GM19238 (cell line): ENCODE data around the gene CELF4.

Source experiments
- DNase-seq: peaks from one replicate; pipeline ENCODE4 v3.0.0; 2011; ENCODE audit warnings: low spot score; ENCODE audit not compliant: insufficient read length

The CELF4 gene

DNA sequence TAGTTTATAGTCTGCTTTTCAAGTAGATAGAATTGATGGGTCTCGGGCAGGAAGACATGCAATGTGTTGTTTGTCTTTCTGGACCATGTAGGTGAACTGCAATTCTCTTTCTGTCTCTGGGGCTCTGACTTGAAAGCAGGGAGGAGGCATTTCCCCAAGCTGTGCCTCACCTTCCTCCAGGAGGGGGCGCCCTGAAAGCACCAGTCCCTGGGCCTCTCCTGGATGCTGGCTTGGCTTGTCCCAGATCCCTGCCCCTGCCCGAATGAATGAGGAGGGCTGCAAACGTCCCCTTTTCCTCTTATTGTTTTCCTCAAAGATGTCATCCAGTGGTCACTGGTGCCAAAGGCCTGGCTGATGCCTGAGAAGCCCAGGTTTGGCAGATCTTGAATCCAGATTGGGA is 270.6 kb downstream of the CELF4 start:
- DNase-seq, result no peak

- DNase-seq, result no peak
Measured at GRCh38 chr18:37293359-37293758, 272.2 kb downstream of the CELF4 start.

- DNase-seq, result no peak
Measured at GRCh38 chr18:37289423-37289822, 276.2 kb downstream of the CELF4 start.

DNA sequence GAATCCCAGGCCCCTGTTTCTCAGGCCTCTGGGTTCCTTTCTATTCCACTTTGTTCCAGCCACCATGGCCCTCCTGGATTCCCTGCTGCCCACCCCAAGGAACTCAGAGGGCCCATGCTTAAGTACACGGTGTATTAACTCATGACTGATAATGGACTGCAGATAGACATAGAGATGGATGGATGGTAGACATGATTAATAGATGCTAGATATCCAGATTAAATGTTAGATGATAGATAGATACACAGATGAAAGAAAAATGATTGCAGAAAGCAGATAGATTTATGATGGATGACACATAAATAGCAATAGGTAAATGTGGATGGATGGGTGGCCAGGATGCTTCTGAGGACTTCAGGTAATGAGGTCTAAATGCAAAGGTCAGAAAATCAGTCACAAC is 278.0 kb downstream of the CELF4 start:
- DNase-seq, result no peak

DNA sequence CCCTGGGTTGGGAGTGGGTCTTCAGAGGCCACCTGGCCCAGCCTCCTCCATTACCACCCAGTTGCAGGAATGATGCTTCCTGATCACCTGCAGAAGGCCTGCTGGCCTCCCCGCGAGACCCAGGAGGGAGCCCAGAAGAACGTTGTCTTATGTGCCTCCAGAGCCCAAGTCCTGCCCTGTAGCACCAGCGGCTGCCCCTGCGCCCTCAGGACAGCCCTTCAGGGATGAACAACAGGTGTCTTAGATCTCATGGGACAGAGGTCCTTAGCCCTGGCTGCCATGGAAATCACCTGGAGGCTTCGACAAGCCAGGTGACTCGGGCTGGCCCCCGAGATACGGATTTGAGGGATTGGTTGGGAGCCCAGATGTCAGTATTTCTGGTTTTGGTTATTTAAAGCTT is 278.8 kb downstream of the CELF4 start:
- no peak for DNase-seq

GRCh38 chr18:37285825-37286224 is 279.8 kb downstream of the CELF4 start:
- DNase-seq, result no peak

DNA sequence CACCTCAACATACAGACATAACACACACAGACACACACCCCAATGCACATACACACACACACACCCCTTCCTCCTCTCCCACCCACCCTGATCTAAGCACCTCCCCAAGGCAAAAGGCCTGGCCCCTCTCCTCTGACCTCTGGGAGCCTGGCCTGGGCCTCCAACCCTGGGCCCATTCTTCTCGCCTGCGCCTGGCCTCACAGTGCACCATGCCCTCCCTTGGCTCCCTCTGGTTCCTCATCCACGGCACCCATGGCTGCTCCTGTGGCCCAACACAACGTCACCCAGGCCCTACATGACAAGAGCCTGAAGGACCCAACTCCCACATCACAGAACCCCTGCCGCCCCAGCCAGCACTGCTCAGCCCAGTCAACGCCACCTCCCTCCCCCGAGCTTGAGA is 281.3 kb downstream of the CELF4 start:
- DNase-seq, result no peak

GRCh38 chr18:37282386-37283037 is 283.1 kb downstream of the CELF4 start:
- DNase-seq, result no peak

DNA sequence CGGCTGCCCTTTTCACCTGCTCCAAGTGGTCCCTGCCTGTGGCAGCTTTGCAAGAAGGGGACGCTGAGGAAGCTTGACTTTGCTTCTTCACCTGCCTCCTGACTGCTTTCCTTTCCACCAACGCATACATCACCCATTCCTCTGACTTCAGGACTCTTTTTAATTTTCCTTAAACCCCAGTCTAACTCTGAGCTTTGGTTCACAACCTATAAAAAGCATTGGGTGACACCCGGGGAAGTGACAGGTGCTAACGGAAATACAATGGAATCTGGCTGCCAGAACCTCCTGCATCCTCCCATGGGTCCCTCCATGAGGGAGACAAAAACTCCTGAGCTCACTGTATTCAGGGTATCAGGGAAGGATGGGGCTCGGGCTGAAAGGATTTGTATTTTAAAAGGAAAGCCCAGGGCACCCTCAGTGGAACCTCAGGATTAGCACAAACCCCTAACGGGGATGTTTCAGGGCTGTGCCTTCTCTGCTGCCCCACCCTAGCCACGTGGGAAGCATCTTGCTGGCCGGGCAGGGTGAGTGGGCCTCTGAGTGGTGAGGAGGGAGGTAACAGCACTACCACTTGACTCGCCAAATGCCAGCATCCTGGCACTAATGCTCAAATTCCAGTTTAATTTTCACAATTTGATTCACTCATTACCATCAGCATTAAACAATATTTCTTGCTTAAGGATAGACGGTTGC is 284.8 kb downstream of the CELF4 start:
- DNase-seq, result no peak

- DNase-seq, result no peak
Measured at GRCh38 chr18:37277804-37278203, 287.8 kb downstream of the CELF4 start.

GRCh38 chr18:37276111-37276890 is 289.3 kb downstream of the CELF4 start:
- no peak for DNase-seq

DNA sequence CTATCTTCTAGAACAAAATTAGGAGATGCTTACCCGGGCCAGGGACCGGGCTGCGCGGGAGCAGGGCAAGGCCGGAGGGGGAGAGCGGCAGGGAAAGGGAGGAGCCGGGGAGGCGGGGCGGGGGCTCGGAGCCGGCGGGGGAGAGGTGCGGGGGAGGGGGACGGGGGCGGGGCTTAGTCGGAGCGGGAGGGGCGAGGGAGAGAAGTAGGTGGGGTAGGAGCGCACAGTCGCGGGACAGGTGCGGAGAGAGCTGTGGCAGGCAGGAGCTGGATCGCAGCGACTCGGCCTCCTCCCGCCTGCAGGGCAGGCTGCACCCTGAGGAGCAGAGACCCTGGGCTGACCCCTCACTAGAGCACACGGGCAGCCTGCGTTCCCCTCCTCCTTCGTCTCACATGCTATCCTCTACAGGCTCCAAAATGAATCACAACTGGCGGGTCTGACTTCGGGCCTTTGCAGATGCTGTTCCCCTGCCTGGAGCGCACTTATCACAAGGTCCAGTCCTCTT is 290.3 kb downstream of the CELF4 start:
- no peak for DNase-seq

DNA sequence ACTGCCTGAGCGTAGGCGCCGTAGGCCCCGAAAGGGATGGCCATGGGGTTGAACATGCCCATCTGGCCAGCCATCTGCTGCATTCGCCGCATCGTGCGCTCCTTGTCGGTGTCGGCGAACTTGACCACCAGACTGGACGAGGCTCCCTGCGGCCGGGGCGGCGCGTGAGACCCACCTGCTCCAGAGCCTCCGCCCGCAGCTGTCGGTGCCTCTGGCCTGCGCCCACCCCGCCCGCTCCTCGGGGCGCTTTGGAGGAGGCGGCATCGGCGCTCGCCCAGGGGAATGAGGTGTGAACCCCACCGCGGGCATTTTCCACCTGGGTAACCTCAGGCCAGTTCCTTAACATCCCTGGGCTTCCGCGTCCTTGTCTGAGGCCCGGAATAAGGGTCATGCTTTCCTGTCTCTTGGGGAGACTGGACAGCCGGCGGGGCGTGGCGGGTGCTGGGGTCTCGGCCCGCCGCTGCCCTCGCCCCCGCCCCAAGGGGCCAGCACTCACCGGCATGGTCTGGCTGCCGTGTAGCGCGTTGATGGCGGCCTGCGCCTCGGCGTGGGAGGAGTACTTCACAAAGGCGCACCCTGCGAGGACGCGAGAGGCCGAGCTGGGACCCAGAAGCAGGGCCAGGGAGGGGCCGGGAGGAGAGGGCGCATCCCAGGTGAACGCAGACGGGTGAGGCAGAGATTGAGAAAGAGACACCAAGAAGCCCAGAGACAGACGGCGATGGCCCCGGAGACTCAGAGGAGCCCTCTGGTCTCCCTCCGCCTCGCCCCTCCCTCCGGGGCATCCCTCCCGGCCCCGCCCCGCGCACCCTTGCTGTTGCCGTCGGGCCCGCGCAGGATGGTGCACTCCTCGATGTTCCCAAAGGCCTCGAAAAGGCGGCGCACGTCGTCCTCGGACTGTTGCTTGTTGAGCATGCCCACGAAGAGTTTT is 291.0 kb downstream of the CELF4 start:
- DNase-seq, result no peak

DNA sequence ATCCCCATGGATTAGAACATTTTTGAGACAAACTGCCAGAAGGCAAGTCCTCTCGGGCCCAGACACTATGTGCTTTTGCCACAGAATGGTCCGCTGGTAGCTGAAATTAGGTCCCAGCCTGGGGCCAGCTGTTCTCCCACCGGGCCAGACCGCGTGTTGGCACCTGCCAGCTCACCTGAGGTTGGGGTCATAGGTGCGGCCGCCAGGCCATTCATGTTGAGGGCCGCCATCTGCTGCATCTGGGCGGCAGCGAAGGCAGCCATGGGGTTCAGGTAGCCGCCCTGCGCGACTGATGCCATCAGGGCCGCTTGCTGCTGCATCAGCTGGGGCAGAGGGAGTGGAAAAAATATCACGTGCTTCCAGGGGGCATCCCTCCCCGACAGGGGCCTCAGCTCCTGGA is 292.8 kb downstream of the CELF4 start:
- DNase-seq, result no peak

DNA sequence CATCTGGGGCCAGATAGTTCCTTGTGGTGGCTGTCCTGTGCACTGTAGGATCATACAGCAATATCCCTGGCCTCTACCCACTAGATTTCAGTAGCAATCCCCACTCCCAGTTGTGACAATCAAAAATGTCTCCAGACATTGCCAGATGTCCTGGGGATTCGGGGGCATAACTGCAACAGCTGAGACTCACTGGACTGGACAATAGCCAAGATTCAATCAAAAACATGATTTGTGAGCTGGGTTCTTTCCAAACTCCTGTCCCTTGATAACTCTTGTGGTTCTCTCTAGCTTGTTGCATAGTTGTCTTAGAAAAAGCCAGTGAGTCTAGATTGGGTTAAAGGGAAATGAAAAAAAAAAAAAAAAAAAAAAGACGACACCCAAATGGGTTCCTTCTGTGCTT is 293.4 kb downstream of the CELF4 start:
- no peak for DNase-seq

GRCh38 chr18:37270666-37271052 is 294.9 kb downstream of the CELF4 start:
- DNase-seq, result no peak

- DNase-seq, result no peak
Measured at GRCh38 chr18:37270038-37270665, 295.4 kb downstream of the CELF4 start.

- no peak for DNase-seq
Measured at GRCh38 chr18:37266290-37266689, 299.3 kb downstream of the CELF4 start.

- DNase-seq, result no peak
Measured at GRCh38 chr18:37265382-37265781, 300.2 kb downstream of the CELF4 start.

- DNase-seq, result no peak
Measured at GRCh38 chr18:37264956-37265355, 300.6 kb downstream of the CELF4 start.

DNA sequence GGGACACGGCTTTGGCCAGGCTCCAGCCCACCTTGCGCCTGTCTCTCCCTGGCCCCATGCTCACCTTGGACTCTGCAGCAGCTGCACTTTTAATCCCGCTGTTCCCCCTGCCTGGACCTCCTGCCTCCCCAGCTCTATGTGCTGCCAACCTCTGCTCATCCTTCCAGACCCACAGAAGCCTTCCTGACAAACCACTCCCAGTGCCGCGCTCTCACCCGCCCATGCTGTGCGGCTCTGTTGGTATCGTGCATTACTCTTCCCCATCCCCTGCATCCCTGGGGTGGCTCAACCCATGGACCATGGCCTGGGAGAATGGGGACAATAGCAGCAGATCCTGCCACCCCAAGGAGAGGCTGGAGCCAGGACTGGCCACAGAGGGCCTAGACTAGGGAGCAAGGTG is 303.6 kb downstream of the CELF4 start:
- DNase-seq, result no peak
